ENCODE measurements around the gene IFT22. TPM values are rescaled to one million over a fixed set of nuclear protein-coding genes. Genes with fewer than 3 reads are reported as not detected.
A peak's percentile ranks its signal among the peaks of the same experiment; 100 is the strongest.

IFT22 gene
- total and polyA plus RNA-seq, 2 of the 8 experiments (the other 6 are each of a cell fraction or from before 2014, with no cell fraction given), result 17.7 to 18.9 TPM

- H3K9me3 ChIP-seq (ENCODE audit: insufficient read depth in 2 of 2, low read depth in 1 of 2, low read length in 1 of 2), result no peaks in the 10 kb centered on the region
- no peak for DNase-seq (ENCODE audit: low read depth in 1 of 2, low spot score in 2 of 2)
- peak overlapping the region; percentile 86; the same call in 1 of the 2 replicates for H3K27ac ChIP-seq (ENCODE audit: low read depth, low read length)
- peaks cover 5% of the 10 kb centered on the region for H3K23me2 ChIP-seq (ENCODE audit: low read depth, low read length)
- H3K79me1 ChIP-seq (ENCODE audit: low read depth, low read length), result peaks cover 3% of the 10 kb centered on the region
- H2BK20ac ChIP-seq (ENCODE audit: low read length), result no peak overlapping the region
- H3K18ac ChIP-seq (ENCODE audit: extremely low read depth, low read length), result peak overlapping the region; percentile 100
- no peak for TF ChIP-seq SIN3A (conservative IDR thresholded peaks at IDR 0.05 in 1 of 2, IDR thresholded peaks at IDR 0.05 in 1 of 2; ENCODE audit: low read depth in 1 of 2, low read length in 2 of 2)
- no peak for TF ChIP-seq HDAC6 (IDR thresholded peaks at IDR 0.05; ENCODE audit: low read depth, low read length)
- TF ChIP-seq SP4 (IDR thresholded peaks at IDR 0.05; ENCODE audit: low read length), result no peak
- TF ChIP-seq SAP30 (IDR thresholded peaks at IDR 0.05; ENCODE audit: insufficient read depth, insufficient replicate concordance, low read length), result no peak
- no peak for TF ChIP-seq SIX5 (IDR thresholded peaks at IDR 0.05; ENCODE audit: low read depth, low read length)
- TF ChIP-seq NRF1 (IDR thresholded peaks at IDR 0.05; ENCODE audit: low read depth, low read length), result no peak
- TF ChIP-seq CBX8 (IDR thresholded peaks at IDR 0.05; ENCODE audit: borderline replicate concordance, low read depth, low read length), result no peak
- TF ChIP-seq SRF (IDR thresholded peaks at IDR 0.05; ENCODE audit: low read depth, low read length), result no peak
- TF ChIP-seq EZH2 (IDR thresholded peaks at IDR 0.05; ENCODE audit: low read depth, low read length, severe bottlenecking), result no peak
- no peak for TF ChIP-seq KDM5A (IDR thresholded peaks at IDR 0.05; ENCODE audit: low read length)
- TF ChIP-seq POU5F1 (IDR thresholded peaks at IDR 0.05; ENCODE audit: low read depth, low read length), result no peak
- no peak for TF ChIP-seq SP1 (IDR thresholded peaks at IDR 0.05; ENCODE audit: low read depth, low read length)
- H4K20me1 ChIP-seq (replicated peaks in 1 of 2; ENCODE audit: control insufficient read depth in 1 of 2, insufficient read depth in 2 of 2, low read length in 2 of 2), result peaks cover 0 to 2% of the 10 kb centered on the region in 2 experiments
- H3K4me2 ChIP-seq (ENCODE audit: insufficient read depth in 1 of 2, low read depth in 2 of 2, low read length in 2 of 2), result peak overlapping the region; percentile 80 to 83
- H3K23ac ChIP-seq (ENCODE audit: insufficient read length), result no peak overlapping the region
- no peak overlapping the region for H2AK5ac ChIP-seq (ENCODE audit: low read depth, low read length)
- H3K36me3 ChIP-seq (ENCODE audit: control insufficient read depth in 2 of 4, insufficient read depth in 4 of 4, low read length in 3 of 4), result peaks cover 0 to 3% (median 0%) of the 10 kb centered on the region in 4 experiments; a peak in 1 of 8 replicates
- H2AFZ ChIP-seq (ENCODE audit: low read length), result no peak overlapping the region
- H4K91ac ChIP-seq (replicated peaks; ENCODE audit: insufficient read length, low read length), result peak overlapping the region; percentile 98
- ChIA-PET POLR2A (ENCODE audit: partially characterized antibody) (interaction anchor here (0.9 to 5.7 kb wide), 23 partner anchors 9 to 77 kb away, joined by 3 to 29 read pairs (median 6); partner anchors contain the start of gene IFT22), CTCF (ENCODE audit: partially characterized antibody) (interaction anchor here (0.7 to 36.0 kb wide), 9 partner anchors 10 to 169 kb away, joined by 3 to 728 read pairs (median 5); no protein-coding TSS in a partner anchor)
- H3K9ac ChIP-seq (replicated peaks in 1 of 4; ENCODE audit: extremely low read depth in 1 of 4, low read depth in 3 of 4, low read length in 3 of 4), result peak overlapping the region; percentile 75 to 94 (median 86)
- peak overlapping the region; percentile 98 for H4K5ac ChIP-seq (ENCODE audit: insufficient read length, low read depth, low read length)
- no peaks in the 10 kb centered on the region; a peak in 1 of 7 replicates for H3K27me3 ChIP-seq (replicated peaks in 1 of 4; ENCODE audit: control insufficient read depth in 3 of 4, extremely low read depth in 1 of 4, insufficient read depth in 3 of 4, low read length in 3 of 4)
- peak overlapping the region; percentile 99; the same call in 1 of the 2 replicates for H4K8ac ChIP-seq (ENCODE audit: extremely low read depth, insufficient read depth, low read length)
- H2BK15ac ChIP-seq (ENCODE audit: low read length), result no peak overlapping the region
- peak overlapping the region; percentile 99 for H3K4ac ChIP-seq (replicated peaks; ENCODE audit: insufficient read length, low read depth, low read length)
- peak overlapping the region; percentile 64 to 84 (median 73) for H3K4me3 ChIP-seq (ENCODE audit: extremely low read depth in 1 of 4, insufficient read depth in 2 of 4, low read depth in 3 of 4, low read length in 4 of 4)
- H2BK120ac ChIP-seq (replicated peaks; ENCODE audit: low read depth, low read length), result peak overlapping the region; percentile 87
- H3K56ac ChIP-seq (replicated peaks; ENCODE audit: insufficient read length, low read depth, low read length), result peak overlapping the region; percentile 46
- FAIRE-seq, result no peak
- peak overlapping the region; percentile 80; the same call in 1 of the 2 replicates for H2BK12ac ChIP-seq (ENCODE audit: low read depth, low read length)
- WGBS, 2 experiments (ENCODE audit: extremely low coverage in 1 of 2, insufficient coverage in 1 of 2, insufficient read length in 1 of 2, insufficient replicate concordance in 2 of 2, low coverage in 1 of 2, low lambda C conversion rate in 2 of 2, missing lambda C conversion rate in 1 of 2), result 0% methylated on average over 4 of the region's 46 CpGs; no CpG with 5 or more reads in 1 of the 2 experiments
- H3K79me2 ChIP-seq (ENCODE audit: control insufficient read depth in 1 of 2, insufficient read depth in 2 of 2, low read length in 2 of 2), result peaks cover 4 to 39% of the 10 kb centered on the region in 2 experiments; a peak in 3 of 4 replicates
- H2BK5ac ChIP-seq (ENCODE audit: low read depth, low read length), result peak overlapping the region; percentile 90; the same call in 1 of the 2 replicates
- H3K4me1 ChIP-seq (replicated peaks in 1 of 4; ENCODE audit: control insufficient read depth in 3 of 4, insufficient read depth in 4 of 4, low read length in 3 of 4), result peaks cover 0 to under 1% (median 0%) of the 10 kb centered on the region in 4 experiments; a peak in 2 of 7 replicates
- no peak overlapping the region for H3K14ac ChIP-seq (ENCODE audit: insufficient read length)
Measured at GRCh38 chr7:101363196-101363733, 41.7 kb upstream of the IFT22 start.

All from H1 (cell line).